HFF-Myc (cell line): ENCODE results near the gene CYBA.

Experiments used
- DNase-seq: peaks from one replicate; pipeline ENCODE4 v3.0.0-alpha.2; 2011; ENCODE audit warnings: low read depth; ENCODE audit errors: extremely low read depth
- H3K4me3 ChIP-seq: replicated peaks from 2 replicates; pipeline ENCODE4 v1.5.1; 2011; ENCODE audit warnings: low read depth, mild to moderate bottlenecking, control low read depth, low read length
- CTCF ChIP-seq: IDR thresholded peaks from 2 replicates; pipeline ENCODE4 v1.5.1; 2012; ENCODE audit warnings: mild to moderate bottlenecking, low read depth, low read length, control low read depth; ENCODE audit errors: missing control alignments

Gene CYBA

GRCh38 chr16:88680554-88681083 is 29.8 kb upstream of the CYBA start:
- H3K4me3 ChIP-seq, result no peak overlapping the region
- no peak for TF ChIP-seq CTCF
- no peak for DNase-seq

- no peak for TF ChIP-seq CTCF
- no peak for DNase-seq
Observed at GRCh38 chr16:88678224-88678979, 27.5 kb upstream of the CYBA start.

DNA sequence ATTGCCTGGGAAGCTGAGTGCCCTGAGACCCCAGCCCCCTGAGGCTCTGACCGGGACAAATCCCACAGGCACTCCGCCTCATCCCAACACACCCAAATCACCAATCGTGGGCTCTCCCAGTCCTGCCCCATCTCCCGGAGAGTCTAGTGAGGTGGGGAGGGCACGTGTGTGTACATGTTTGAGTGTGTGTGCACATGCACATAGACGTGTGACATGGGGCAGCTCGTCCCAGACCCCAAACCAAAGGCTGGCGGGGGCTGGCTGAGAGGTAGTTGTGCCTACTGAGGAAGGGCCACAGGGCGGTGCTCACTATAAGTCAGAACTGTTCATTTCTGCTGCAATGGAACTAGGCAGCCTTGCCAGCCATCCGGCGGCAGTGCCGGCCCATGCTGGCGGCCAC is 26.9 kb upstream of the CYBA start:
- TF ChIP-seq CTCF, result no peak
- no peak overlapping the region for H3K4me3 ChIP-seq
- DNase-seq, result no peak

More at GRCh38 chr16:88678224-88678979, 27.5 kb upstream of the CYBA start:
- no peak overlapping the region for H3K4me3 ChIP-seq

DNA sequence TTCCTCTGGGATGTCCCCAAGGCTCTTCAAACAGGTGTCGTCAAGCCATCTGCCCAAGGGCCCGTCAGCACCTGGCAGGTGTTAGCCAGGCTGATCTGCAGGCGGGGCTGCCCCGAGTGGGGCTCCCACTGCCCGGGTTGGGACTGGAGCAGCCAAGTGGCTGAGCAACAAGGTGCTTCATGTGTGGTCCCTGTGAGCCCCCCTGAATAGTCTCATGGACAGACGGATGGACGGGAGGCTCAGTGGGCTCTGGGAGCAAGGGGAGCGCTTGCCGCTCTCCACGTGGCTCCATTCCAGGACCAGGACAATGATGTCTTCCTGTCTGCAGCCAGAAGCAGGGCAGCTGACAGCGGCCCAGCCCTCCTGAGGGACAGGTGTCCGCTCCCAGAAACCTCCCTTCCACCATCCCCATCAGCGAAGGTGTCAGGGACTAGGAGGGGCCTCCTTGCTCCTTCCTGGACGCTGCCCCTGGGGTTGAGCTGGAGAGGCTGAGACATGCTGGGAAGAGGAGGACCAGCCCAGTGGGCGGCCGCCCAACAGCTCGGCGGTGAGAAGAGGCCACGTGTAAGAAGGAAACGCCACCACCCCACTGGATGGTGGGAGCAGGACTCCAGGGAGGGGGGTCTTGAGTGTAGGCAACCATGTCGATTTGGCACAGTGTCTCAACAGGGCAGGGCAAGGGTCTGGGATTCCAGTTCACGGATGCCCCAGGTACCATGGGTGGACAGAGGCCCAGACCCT is 25.8 kb upstream of the CYBA start:
- TF ChIP-seq CTCF, result no peak
- no peak for DNase-seq
- no peak overlapping the region for H3K4me3 ChIP-seq

DNA sequence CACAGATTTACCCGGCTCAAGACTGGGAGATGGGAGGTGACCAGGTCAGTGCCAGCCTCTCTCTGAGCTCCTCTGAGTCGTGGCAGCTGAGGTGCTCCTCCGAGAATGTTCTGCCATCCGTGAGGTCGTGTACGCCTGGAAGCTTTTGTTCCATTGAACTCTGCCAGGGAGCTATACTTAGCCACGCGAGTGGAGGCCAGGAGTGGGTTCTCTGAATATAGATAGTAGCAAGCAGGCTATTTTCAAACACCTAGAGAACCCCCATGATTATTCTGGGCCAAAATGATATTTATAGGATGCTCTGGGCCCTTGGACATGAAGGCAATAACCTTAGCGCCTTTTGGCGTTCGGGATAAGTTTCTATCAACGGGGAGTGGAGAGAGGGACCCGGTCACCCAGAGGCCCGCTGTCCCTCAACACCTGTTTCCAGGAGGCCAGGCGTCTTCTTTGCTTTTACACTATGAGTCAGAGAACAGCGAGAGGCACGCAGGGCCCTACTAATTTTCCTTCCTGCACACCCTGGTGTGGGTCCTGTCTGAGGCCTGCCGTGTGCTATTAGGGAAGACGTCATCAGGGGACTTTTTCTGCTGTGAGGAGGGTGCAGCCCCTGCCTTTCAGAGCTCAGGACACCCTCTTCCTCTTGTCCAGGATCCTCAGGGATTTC is 23.0 kb upstream of the CYBA start:
- TF ChIP-seq CTCF, result no peak
- no peak for DNase-seq
- no peak overlapping the region for H3K4me3 ChIP-seq

DNA sequence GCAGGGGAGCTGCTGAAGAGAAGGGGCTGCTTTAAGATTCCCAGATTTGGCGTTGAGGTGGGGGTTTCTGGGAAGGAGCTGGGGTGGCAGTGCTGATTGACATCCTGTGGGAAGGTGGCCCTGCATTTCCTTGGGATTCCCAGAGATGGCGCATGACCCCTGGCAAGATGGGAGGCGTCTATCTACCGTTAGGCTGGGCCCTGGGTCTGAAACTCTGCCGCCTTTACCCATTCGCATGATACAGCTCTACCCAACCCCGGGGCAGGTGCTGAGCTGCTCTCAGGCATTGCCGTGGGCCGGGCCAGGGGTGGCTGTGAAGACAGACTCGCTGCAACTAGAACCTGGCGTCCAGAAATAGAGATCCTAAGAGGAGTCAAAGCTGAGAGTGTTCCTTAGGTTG is 21.9 kb upstream of the CYBA start:
- DNase-seq, result no peak
- no peak overlapping the region for H3K4me3 ChIP-seq
- peak; percentile 30 for TF ChIP-seq CTCF
